Liver (tissue), 9 donors: ENCODE data around the gene RAX. TPM values are rescaled to one million over a fixed set of nuclear protein-coding genes. Genes with fewer than 3 reads are reported as not detected.

ENCODE experiments used
- DNase-seq: peaks from one replicate; pipeline ENCODE4 v3.0.0-alpha.2; 2017; ENCODE audit warnings: low spot score
- H3K27ac ChIP-seq, 2 donors: one replicate each; pipeline ENCODE4 v1.7.0; 2013; ENCODE audit warnings: inconsistent platforms in 2 of 2, low read length in 2 of 2, control low read depth in 1 of 2, low read depth in 1 of 2, mild to moderate bottlenecking in 1 of 2
- H3K27me3 ChIP-seq, 4 donors: one replicate each; pipeline versions ENCODE4 v1.6.1 to v1.7.0; 2013; ENCODE audit warnings: low read length in 3 of 4, inconsistent platforms in 1 of 4, mild to moderate bottlenecking in 1 of 4, moderate library complexity in 1 of 4; ENCODE audit not compliant: control insufficient read depth in 4 of 4, insufficient read depth in 4 of 4
- H3K36me3 ChIP-seq, 4 donors: one replicate each; pipeline versions ENCODE4 v1.6.1 to v1.7.0; 2013; ENCODE audit warnings: low read length in 3 of 4, mild to moderate bottlenecking in 3 of 4, low read depth in 1 of 4, moderate library complexity in 1 of 4; ENCODE audit not compliant: control insufficient read depth in 4 of 4, insufficient read depth in 3 of 4
- H3K4me1 ChIP-seq, 4 donors: one replicate each; pipeline versions ENCODE4 v1.6.1 to v1.7.0; 2013; ENCODE audit warnings: low read length in 3 of 4, mild to moderate bottlenecking in 3 of 4, moderate library complexity in 1 of 4; ENCODE audit not compliant: control insufficient read depth in 4 of 4, insufficient read depth in 4 of 4
- H3K4me3 ChIP-seq, 3 donors: one replicate each; pipeline versions ENCODE4 v1.6.1 to v1.7.0; 2013; ENCODE audit warnings: low read length in 3 of 3, control low read depth in 1 of 3, low read depth in 1 of 3, mild to moderate bottlenecking in 1 of 3
- H3K9ac ChIP-seq, 2 donors: one replicate each; pipeline ENCODE4 v1.7.0; 2013; ENCODE audit warnings: low read length in 2 of 2, mild to moderate bottlenecking in 2 of 2, moderate library complexity in 2 of 2, control low read depth in 1 of 2, low read depth in 1 of 2
- H3K9me3 ChIP-seq, 4 donors: one replicate each; pipeline versions ENCODE4 v1.6.1 to v1.7.0; 2013; ENCODE audit warnings: low read length in 3 of 4; ENCODE audit not compliant: control insufficient read depth in 4 of 4
- FOXA1 ChIP-seq: IDR thresholded peaks from 2 replicates; pipeline ENCODE4 v1.6.1; 2016; ENCODE audit warnings: antibody characterized with exemption
- FOXA2 ChIP-seq: IDR thresholded peaks from 2 replicates; pipeline ENCODE4 v1.6.1; 2016; ENCODE audit warnings: antibody characterized with exemption
- GABPA ChIP-seq, 2 donors: IDR thresholded peaks in 1 of 2; conservative IDR thresholded peaks in 1 of 2; 2 replicates each; pipeline ENCODE4 v1.6.1; 2016; ENCODE audit warnings: antibody characterized with exemption in 2 of 2, mild to moderate bottlenecking in 1 of 2, moderate library complexity in 1 of 2
- HNF4A ChIP-seq, 2 donors: conservative IDR thresholded peaks; 2 replicates each; pipeline ENCODE4 v1.6.1; 2016; ENCODE audit warnings: antibody characterized with exemption in 2 of 2, mild to moderate bottlenecking in 2 of 2
- HNF4G ChIP-seq: IDR thresholded peaks from 2 replicates; pipeline ENCODE4 v1.6.1; 2016; ENCODE audit warnings: antibody characterized with exemption
- RAD21 ChIP-seq, 2 donors: IDR thresholded peaks; 2 replicates each; pipeline ENCODE4 v1.6.1; 2016; ENCODE audit warnings: antibody characterized with exemption in 2 of 2, mild to moderate bottlenecking in 2 of 2
- WGBS: extraction: QIAGEN DNeasy Blood & Tissue Kit; methylation state at CpG from one replicate; pipeline ENCODE4 v1.1.7; 2013; 5-methylcytosine and 5-hydroxymethylcytosine counted together
- polyA plus RNA-seq, 2 donors: library from polyadenylated mRNA; stranded (reverse) in 1 of 2; unstranded in 1 of 2; fragments of 200-250 nt in 1 of 2; fragments of >200 nt in 1 of 2; fragmentation: Nextera tagmentation in 1 of 2; extraction: Ambion mirVana in 1 of 2; gene quantifications; one replicate each; pipeline versions ENCODE4 v1.2.1 to v1.2.3, GENCODE V29; 2013 to 2015
- total RNA-seq, 2 donors: library from RNA; depleted of rRNA; stranded (reverse); fragments of >200 nt; gene quantifications; one replicate each; pipeline ENCODE4 v1.2.3, GENCODE V29; 2014
- TF ChIP-seq, protein P1 (sequence below): fragments of 150-350 bp; IDR thresholded peaks from 2 replicates; pipeline ENCODE4 v1.5.1; 2017; ENCODE audit warnings: improper control_type of control experiment, low read depth, low read length; ENCODE audit not compliant: missing input control
- TF ChIP-seq, protein P2 (sequence below): IDR thresholded peaks from 2 replicates; pipeline ENCODE4 v1.6.1; 2016; ENCODE audit warnings: antibody characterized with exemption, mild to moderate bottlenecking
- TF ChIP-seq, protein P3 (sequence below): IDR thresholded peaks from 2 replicates; pipeline ENCODE4 v1.6.1; 2016; ENCODE audit warnings: antibody characterized with exemption
- donor health status: healthy.
- donor health status: healthy.
- donor health status: healthy.
- donor health status: healthy.
- donor health status: healthy.

Gene RAX
- total and polyA plus RNA-seq, 4 donors: not detected

DNA sequence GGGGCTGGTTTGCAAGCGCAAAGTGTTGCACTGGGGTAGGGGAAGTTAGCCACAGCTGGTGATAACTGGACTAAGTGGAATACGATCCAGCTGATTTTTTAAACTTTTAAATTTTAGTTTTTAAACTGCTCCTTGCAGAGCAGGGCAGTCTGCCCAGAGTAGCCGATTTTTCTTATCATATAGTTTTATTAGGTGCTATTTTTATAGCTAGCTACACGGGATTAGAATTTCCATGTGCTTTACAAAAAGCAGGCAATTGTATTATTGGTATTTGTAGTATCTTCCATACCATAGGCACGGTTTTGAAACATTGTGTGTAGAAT lies 35.6 kb upstream of the RAX start:
- Histone ChIP-seq H3K27ac (no peak overlapping the region), H3K27me3 (peaks cover 0 to 6% (median 2%) of the 10 kb centered on the region in 4 donors), H3K36me3 (no peaks in the 10 kb centered on the region), H3K9me3 (no peaks in the 10 kb centered on the region), H3K9ac (no peak overlapping the region), H3K4me3 (peak overlapping the region in 1 of 3 donors; percentile 39), H3K4me1 (peaks cover 2 to 6% (median 3%) of the 10 kb centered on the region in 4 donors)
- WGBS: 34% methylated on average over 5 of the region's 5 CpGs
- TF ChIP-seq HNF4A (conservative IDR thresholded peaks at IDR 0.05) (no peak), FOXA2 (no peak), FOXA1 (no peak), RAD21 (IDR thresholded peaks at IDR 0.05) (no peak), GABPA (IDR thresholded peaks at IDR 0.05 in 1 of 2, conservative IDR thresholded peaks at IDR 0.05 in 1 of 2) (no peak), HNF4G (no peak)
- TF ChIP-seq, protein P1, sequence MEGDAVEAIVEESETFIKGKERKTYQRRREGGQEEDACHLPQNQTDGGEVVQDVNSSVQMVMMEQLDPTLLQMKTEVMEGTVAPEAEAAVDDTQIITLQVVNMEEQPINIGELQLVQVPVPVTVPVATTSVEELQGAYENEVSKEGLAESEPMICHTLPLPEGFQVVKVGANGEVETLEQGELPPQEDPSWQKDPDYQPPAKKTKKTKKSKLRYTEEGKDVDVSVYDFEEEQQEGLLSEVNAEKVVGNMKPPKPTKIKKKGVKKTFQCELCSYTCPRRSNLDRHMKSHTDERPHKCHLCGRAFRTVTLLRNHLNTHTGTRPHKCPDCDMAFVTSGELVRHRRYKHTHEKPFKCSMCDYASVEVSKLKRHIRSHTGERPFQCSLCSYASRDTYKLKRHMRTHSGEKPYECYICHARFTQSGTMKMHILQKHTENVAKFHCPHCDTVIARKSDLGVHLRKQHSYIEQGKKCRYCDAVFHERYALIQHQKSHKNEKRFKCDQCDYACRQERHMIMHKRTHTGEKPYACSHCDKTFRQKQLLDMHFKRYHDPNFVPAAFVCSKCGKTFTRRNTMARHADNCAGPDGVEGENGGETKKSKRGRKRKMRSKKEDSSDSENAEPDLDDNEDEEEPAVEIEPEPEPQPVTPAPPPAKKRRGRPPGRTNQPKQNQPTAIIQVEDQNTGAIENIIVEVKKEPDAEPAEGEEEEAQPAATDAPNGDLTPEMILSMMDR: no peak
- TF ChIP-seq, protein P2, sequence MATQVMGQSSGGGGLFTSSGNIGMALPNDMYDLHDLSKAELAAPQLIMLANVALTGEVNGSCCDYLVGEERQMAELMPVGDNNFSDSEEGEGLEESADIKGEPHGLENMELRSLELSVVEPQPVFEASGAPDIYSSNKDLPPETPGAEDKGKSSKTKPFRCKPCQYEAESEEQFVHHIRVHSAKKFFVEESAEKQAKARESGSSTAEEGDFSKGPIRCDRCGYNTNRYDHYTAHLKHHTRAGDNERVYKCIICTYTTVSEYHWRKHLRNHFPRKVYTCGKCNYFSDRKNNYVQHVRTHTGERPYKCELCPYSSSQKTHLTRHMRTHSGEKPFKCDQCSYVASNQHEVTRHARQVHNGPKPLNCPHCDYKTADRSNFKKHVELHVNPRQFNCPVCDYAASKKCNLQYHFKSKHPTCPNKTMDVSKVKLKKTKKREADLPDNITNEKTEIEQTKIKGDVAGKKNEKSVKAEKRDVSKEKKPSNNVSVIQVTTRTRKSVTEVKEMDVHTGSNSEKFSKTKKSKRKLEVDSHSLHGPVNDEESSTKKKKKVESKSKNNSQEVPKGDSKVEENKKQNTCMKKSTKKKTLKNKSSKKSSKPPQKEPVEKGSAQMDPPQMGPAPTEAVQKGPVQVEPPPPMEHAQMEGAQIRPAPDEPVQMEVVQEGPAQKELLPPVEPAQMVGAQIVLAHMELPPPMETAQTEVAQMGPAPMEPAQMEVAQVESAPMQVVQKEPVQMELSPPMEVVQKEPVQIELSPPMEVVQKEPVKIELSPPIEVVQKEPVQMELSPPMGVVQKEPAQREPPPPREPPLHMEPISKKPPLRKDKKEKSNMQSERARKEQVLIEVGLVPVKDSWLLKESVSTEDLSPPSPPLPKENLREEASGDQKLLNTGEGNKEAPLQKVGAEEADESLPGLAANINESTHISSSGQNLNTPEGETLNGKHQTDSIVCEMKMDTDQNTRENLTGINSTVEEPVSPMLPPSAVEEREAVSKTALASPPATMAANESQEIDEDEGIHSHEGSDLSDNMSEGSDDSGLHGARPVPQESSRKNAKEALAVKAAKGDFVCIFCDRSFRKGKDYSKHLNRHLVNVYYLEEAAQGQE: no peak
- TF ChIP-seq, protein P3, sequence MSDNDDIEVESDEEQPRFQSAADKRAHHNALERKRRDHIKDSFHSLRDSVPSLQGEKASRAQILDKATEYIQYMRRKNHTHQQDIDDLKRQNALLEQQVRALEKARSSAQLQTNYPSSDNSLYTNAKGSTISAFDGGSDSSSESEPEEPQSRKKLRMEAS: no peak
- no peak for DNase-seq

DNA sequence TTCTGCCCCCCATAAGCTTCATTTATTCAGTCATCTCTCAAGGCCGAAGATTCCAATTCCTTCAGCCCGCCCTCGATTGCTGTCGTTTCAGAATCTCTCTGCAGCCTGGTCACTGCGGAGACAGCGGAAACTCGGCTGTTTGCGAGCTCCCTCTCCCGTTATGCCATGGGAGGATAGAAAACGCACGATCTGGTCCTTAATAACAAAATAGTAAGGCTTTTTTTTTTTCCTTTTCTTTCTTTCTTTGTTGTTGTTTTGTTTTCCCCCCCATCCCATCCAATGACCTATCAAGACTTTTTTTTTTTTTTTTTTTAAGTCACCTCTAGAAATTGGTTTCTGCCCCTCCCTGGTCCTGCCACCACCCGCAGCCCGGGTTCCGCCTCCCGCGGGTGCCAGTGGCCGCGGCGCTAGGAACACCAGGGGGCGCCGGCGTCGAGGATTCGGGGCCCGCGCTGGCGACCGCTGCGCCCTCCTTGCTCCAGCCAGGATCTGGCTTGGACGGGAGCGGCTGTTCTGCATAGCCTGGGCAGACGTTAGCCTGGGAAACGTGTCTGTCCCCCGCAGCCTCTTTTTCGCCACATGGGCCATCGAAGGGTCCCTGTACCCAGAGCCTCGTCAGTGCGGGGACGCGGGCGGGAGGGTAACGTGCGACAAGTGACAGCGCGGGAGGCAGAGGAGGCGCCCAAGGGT lies 35.1 kb upstream of the RAX start:
- no peaks in the 10 kb centered on the region for H3K36me3 ChIP-seq
- peak overlapping the region in 1 of 3 donors; percentile 39 for H3K4me3 ChIP-seq
- peaks cover 2 to 6% (median 3%) of the 10 kb centered on the region in 4 donors for H3K4me1 ChIP-seq
- no peak overlapping the region for H3K27ac ChIP-seq
- WGBS: 4% methylated on average over 46 of the region's 46 CpGs
- H3K27me3 ChIP-seq: peaks cover 0 to 6% (median 2%) of the 10 kb centered on the region in 4 donors
- no peak overlapping the region for H3K9ac ChIP-seq
- no peak for TF ChIP-seq GABPA (IDR thresholded peaks at IDR 0.05 in 1 of 2, conservative IDR thresholded peaks at IDR 0.05 in 1 of 2)
- TF ChIP-seq, protein P1: peak; percentile 72
- TF ChIP-seq RAD21 (IDR thresholded peaks at IDR 0.05): peak; percentile 80 to 87
- no peaks in the 10 kb centered on the region for H3K9me3 ChIP-seq
- DNase-seq: peak; percentile 77
